ENCODE data around the gene JAKMIP1.

The JAKMIP1 gene

GRCh38 chr4:6085691-6086628 lies 114.4 kb downstream of the JAKMIP1 start:
- no peak overlapping the region for H3K27ac Mint-ChIP-seq

GRCh38 chr4:6085028-6085690 lies 115.2 kb downstream of the JAKMIP1 start:
- no peak overlapping the region for H3K4me3 Mint-ChIP-seq
- H3K4me1 Mint-ChIP-seq (ENCODE audit: low read depth) = no peaks in the 10 kb centered on the region
- H3K9me3 Mint-ChIP-seq = no peaks in the 10 kb centered on the region
- no peaks in the 10 kb centered on the region for H3K36me3 Mint-ChIP-seq (ENCODE audit: low read depth)
- H3K27ac Mint-ChIP-seq = no peak overlapping the region
- H3K27me3 Mint-ChIP-seq = no peaks in the 10 kb centered on the region

More at GRCh38 chr4:6085691-6086628, 114.4 kb downstream of the JAKMIP1 start:
- H3K9me3 Mint-ChIP-seq = no peaks in the 10 kb centered on the region
- no peaks in the 10 kb centered on the region for H3K36me3 Mint-ChIP-seq (ENCODE audit: low read depth)
- no peaks in the 10 kb centered on the region for H3K4me1 Mint-ChIP-seq (ENCODE audit: low read depth)
- no peak overlapping the region for H3K4me3 Mint-ChIP-seq
- no peaks in the 10 kb centered on the region for H3K27me3 Mint-ChIP-seq

- Mint-ChIP-seq H3K9me3 (no peaks in the 10 kb centered on the region), H3K36me3 (ENCODE audit: low read depth) (no peaks in the 10 kb centered on the region), H3K4me3 (no peak overlapping the region), H3K4me1 (ENCODE audit: low read depth) (no peaks in the 10 kb centered on the region), H3K27ac (no peak overlapping the region), H3K27me3 (no peaks in the 10 kb centered on the region)
Measured at GRCh38 chr4:6079965-6080364, 120.4 kb downstream of the JAKMIP1 start.

GRCh38 chr4:6078560-6078959 lies 121.8 kb downstream of the JAKMIP1 start:
- H3K27ac Mint-ChIP-seq = no peak overlapping the region
- H3K36me3 Mint-ChIP-seq (ENCODE audit: low read depth) = no peaks in the 10 kb centered on the region
- no peaks in the 10 kb centered on the region for H3K9me3 Mint-ChIP-seq
- no peaks in the 10 kb centered on the region for H3K27me3 Mint-ChIP-seq
- H3K4me3 Mint-ChIP-seq = no peak overlapping the region
- H3K4me1 Mint-ChIP-seq (ENCODE audit: low read depth) = no peaks in the 10 kb centered on the region

GRCh38 chr4:6076391-6076790 lies 124.0 kb downstream of the JAKMIP1 start:
- Mint-ChIP-seq H3K27me3 (no peaks in the 10 kb centered on the region), H3K4me3 (no peak overlapping the region), H3K36me3 (ENCODE audit: low read depth) (no peaks in the 10 kb centered on the region), H3K4me1 (ENCODE audit: low read depth) (no peaks in the 10 kb centered on the region), H3K27ac (no peak overlapping the region), H3K9me3 (no peaks in the 10 kb centered on the region)

- no peaks in the 10 kb centered on the region for H3K9me3 Mint-ChIP-seq
- no peak overlapping the region for H3K4me3 Mint-ChIP-seq
- no peak overlapping the region for H3K27ac Mint-ChIP-seq
- H3K4me1 Mint-ChIP-seq (ENCODE audit: low read depth) = no peaks in the 10 kb centered on the region
- H3K36me3 Mint-ChIP-seq (ENCODE audit: low read depth) = no peaks in the 10 kb centered on the region
- no peaks in the 10 kb centered on the region for H3K27me3 Mint-ChIP-seq
Measured at GRCh38 chr4:6074758-6075157, 125.6 kb downstream of the JAKMIP1 start.

GRCh38 chr4:6071959-6072720 lies 128.2 kb downstream of the JAKMIP1 start:
- Mint-ChIP-seq H3K27me3 (no peaks in the 10 kb centered on the region), H3K9me3 (no peaks in the 10 kb centered on the region), H3K36me3 (ENCODE audit: low read depth) (no peaks in the 10 kb centered on the region), H3K27ac (no peak overlapping the region), H3K4me3 (no peak overlapping the region), H3K4me1 (ENCODE audit: low read depth) (no peaks in the 10 kb centered on the region)

GRCh38 chr4:6071191-6071958 lies 129.0 kb downstream of the JAKMIP1 start:
- no peaks in the 10 kb centered on the region for H3K4me1 Mint-ChIP-seq (ENCODE audit: low read depth)
- no peaks in the 10 kb centered on the region for H3K36me3 Mint-ChIP-seq (ENCODE audit: low read depth)
- H3K27me3 Mint-ChIP-seq = no peaks in the 10 kb centered on the region
- no peak overlapping the region for H3K4me3 Mint-ChIP-seq
- no peak overlapping the region for H3K27ac Mint-ChIP-seq
- no peaks in the 10 kb centered on the region for H3K9me3 Mint-ChIP-seq

- Mint-ChIP-seq H3K4me1 (ENCODE audit: low read depth) (no peaks in the 10 kb centered on the region), H3K27ac (no peak overlapping the region), H3K27me3 (no peaks in the 10 kb centered on the region), H3K9me3 (no peaks in the 10 kb centered on the region), H3K4me3 (no peak overlapping the region), H3K36me3 (ENCODE audit: low read depth) (no peaks in the 10 kb centered on the region)
Measured at GRCh38 chr4:6069845-6070709, 130.3 kb downstream of the JAKMIP1 start.

GRCh38 chr4:6068986-6069385 lies 131.4 kb downstream of the JAKMIP1 start:
- Mint-ChIP-seq H3K4me1 (ENCODE audit: low read depth) (no peaks in the 10 kb centered on the region), H3K36me3 (ENCODE audit: low read depth) (no peaks in the 10 kb centered on the region), H3K4me3 (no peak overlapping the region), H3K9me3 (no peaks in the 10 kb centered on the region), H3K27ac (no peak overlapping the region), H3K27me3 (no peaks in the 10 kb centered on the region)

GRCh38 chr4:6065934-6066590 lies 134.3 kb downstream of the JAKMIP1 start:
- H3K4me1 Mint-ChIP-seq (ENCODE audit: low read depth) = no peaks in the 10 kb centered on the region
- H3K27ac Mint-ChIP-seq = no peak overlapping the region
- H3K4me3 Mint-ChIP-seq = no peak overlapping the region
- H3K36me3 Mint-ChIP-seq (ENCODE audit: low read depth) = peaks cover 4% of the 10 kb centered on the region
- no peaks in the 10 kb centered on the region for H3K27me3 Mint-ChIP-seq
- no peaks in the 10 kb centered on the region for H3K9me3 Mint-ChIP-seq

GRCh38 chr4:6065166-6065565 lies 135.2 kb downstream of the JAKMIP1 start:
- Mint-ChIP-seq H3K27me3 (no peaks in the 10 kb centered on the region), H3K36me3 (ENCODE audit: low read depth) (peaks cover 10% of the 10 kb centered on the region), H3K9me3 (peaks cover 3% of the 10 kb centered on the region)

GRCh38 chr4:6064383-6064782 lies 136.0 kb downstream of the JAKMIP1 start:
- H3K27me3 Mint-ChIP-seq = no peaks in the 10 kb centered on the region
- no peak overlapping the region for H3K27ac Mint-ChIP-seq
- H3K4me1 Mint-ChIP-seq (ENCODE audit: low read depth) = no peaks in the 10 kb centered on the region
- H3K4me3 Mint-ChIP-seq = no peak overlapping the region
- H3K36me3 Mint-ChIP-seq (ENCODE audit: low read depth) = peaks cover 13% of the 10 kb centered on the region
- H3K9me3 Mint-ChIP-seq = peaks cover 7% of the 10 kb centered on the region

More at GRCh38 chr4:6065166-6065565, 135.2 kb downstream of the JAKMIP1 start:
- Mint-ChIP-seq H3K4me3 (no peak overlapping the region), H3K4me1 (ENCODE audit: low read depth) (no peaks in the 10 kb centered on the region), H3K27ac (no peak overlapping the region)
